D721Med (cell line): ENCODE measurements around the gene BPIFB6.

Experiments
- DNase-seq: peaks from one replicate; pipeline ENCODE4 v3.0.0; 2011; ENCODE audit warnings: low spot score; ENCODE audit not compliant: insufficient read length
- FAIRE-seq: peaks from 2 replicates; lab custom pipeline; 2011; peaks lifted over from hg19 to GRCh38; lab: Jason Lieb, UNC
- CTCF ChIP-seq: IDR thresholded peaks from 2 replicates; pipeline ENCODE4 v1.5.1; 2012; ENCODE audit warnings: mild to moderate bottlenecking, control low read depth; ENCODE audit not compliant: insufficient read depth; ENCODE audit errors: missing control alignments

BPIFB6 gene

GRCh38 chr20:32986331-32986966 is 45.0 kb upstream of the BPIFB6 start:
- FAIRE-seq = no peak
- no peak for DNase-seq
- TF ChIP-seq CTCF = no peak

- no peak for TF ChIP-seq CTCF
- no peak for DNase-seq
- FAIRE-seq = no peak
Observed at GRCh38 chr20:32987044-32987825, 44.2 kb upstream of the BPIFB6 start.

DNA sequence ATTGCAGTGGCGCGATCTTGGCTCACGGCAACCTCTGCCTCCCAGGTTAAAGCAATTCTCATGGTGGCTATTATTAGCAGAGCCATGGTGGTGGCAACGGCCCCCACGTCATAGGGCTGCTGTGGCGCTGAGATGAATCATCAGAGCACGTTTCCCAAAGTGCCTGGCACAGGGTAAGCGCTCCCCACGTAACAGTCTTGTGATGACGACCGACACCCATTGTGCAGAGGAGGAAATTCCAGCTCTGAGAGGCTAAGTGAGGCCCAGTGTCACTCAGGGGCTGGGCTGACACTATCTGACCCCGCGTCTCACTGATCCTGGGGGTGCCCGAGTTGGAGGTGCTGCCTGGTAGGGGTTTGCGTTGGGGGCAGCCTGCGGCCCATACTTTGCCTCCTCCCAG is 43.4 kb upstream of the BPIFB6 start:
- TF ChIP-seq CTCF = no peak
- no peak for FAIRE-seq
- no peak for DNase-seq

- TF ChIP-seq CTCF = no peak
- DNase-seq = no peak
- FAIRE-seq = no peak
Observed at GRCh38 chr20:32989507-32990283, 41.8 kb upstream of the BPIFB6 start.

DNA sequence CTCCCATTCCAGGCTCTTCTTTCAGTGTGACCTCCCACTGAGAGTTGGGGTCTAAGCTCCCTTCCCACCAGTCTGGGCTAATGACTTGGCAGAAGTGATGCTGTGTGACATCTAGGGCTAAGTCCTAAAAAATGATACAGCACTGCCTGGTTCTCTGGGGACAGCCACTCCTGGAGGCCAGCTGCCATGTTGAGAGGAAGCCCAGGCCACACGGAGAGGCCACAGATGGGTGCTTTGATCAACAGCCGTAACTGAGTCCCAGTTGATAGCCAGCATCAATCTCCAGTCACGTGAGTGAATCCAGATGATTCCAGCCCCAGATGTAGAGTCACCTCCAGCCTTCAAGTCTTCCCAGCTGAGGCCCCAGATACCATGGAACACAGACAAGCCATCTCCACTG is 41.0 kb upstream of the BPIFB6 start:
- no peak for DNase-seq
- FAIRE-seq = no peak
- TF ChIP-seq CTCF = no peak

DNA sequence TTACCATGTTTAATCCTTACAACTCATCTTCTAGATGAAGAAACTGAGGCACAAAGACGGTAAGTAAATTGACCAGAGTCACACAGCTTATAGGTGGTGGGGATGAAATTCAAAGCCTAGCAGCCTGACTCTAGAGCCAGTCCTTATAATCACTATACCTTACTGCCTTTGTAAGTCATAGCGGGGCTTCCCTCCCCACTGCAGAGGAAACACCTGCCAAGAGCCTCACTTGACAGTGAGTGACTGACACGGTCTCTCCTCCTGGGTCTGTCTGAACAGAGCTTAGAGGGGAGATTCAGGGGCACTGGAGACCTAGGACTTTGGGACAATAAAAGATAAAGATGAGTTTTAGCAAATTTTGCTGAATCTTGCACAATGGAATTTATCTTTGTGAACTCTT is 40.1 kb upstream of the BPIFB6 start:
- DNase-seq (no peak), FAIRE-seq (no peak)
- no peak for TF ChIP-seq CTCF
